Testis (tissue), 2 donors: Measurements from ENCODE around the gene MRPL12.

ENCODE experiments used
- POLR2A ChIP-seq: fragments of 450-650 bp; IDR thresholded peaks from one replicate; pipeline ENCODE4 v1.6.1; 2017; ENCODE audit warnings: antibody characterized with exemption, mild to moderate bottlenecking, moderate library complexity
- TF ChIP-seq, protein P1 (sequence below), 3 experiments: fragments of 450-650 bp in 2 of 3; fragments of 200-600 bp in 1 of 3; sonication (generic) in 1 of 3; IDR thresholded peaks; one replicate each; pipeline ENCODE4 v1.5.1; 2016 to 2019; ENCODE audit warnings: antibody characterized with exemption in 3 of 3, mild to moderate bottlenecking in 2 of 3, moderate library complexity in 1 of 3

DNA sequence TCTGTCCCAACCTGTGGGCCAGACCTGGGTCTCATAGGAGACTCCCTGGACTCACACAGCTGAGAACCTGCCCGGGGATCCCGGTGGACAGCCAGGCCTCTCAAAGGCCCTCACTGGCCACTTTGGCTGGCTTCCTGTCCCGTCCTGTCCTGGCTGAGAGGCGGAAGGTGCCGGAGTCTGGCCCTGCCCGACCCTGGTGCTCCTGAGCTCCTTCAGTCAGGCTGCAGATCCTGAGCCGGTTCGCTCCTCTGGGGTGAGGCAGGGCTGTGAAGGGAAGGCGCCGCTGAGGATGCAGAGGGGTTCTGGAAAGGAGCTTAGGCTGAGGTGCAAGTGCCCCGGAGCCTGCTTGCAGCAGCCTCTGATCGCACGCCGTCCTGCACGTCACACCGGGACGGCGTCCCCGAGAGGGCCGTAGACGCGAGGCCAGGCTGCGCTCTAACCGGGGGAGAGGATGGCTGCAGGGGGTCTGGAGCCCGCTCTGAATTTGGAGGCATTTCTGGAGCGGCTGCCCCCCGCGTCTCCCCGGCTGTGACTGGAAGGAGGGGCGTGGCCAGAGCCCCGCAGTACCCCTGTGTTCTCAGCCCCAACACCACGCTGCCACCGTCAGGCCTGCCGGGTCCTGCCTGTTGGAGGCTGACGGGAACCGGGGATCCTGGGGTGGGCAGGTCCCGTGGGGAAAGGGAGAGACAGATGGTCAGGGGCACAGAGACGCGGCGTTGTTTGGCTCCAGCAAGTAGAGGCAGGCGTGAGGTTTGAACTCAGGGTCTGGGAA, 15.2 kb upstream of the MRPL12 start:
- TF ChIP-seq, protein P1, sequence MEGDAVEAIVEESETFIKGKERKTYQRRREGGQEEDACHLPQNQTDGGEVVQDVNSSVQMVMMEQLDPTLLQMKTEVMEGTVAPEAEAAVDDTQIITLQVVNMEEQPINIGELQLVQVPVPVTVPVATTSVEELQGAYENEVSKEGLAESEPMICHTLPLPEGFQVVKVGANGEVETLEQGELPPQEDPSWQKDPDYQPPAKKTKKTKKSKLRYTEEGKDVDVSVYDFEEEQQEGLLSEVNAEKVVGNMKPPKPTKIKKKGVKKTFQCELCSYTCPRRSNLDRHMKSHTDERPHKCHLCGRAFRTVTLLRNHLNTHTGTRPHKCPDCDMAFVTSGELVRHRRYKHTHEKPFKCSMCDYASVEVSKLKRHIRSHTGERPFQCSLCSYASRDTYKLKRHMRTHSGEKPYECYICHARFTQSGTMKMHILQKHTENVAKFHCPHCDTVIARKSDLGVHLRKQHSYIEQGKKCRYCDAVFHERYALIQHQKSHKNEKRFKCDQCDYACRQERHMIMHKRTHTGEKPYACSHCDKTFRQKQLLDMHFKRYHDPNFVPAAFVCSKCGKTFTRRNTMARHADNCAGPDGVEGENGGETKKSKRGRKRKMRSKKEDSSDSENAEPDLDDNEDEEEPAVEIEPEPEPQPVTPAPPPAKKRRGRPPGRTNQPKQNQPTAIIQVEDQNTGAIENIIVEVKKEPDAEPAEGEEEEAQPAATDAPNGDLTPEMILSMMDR (IDR thresholded peaks at IDR 0.05): no peak
- TF ChIP-seq POLR2A: no peak
